Measurements from ENCODE around the gene GON4L. TPM values are rescaled to one million over a fixed set of nuclear protein-coding genes. Genes with fewer than 3 reads are reported as not detected.
"Not testable (repeated sequence)": the region's sequence is repeated elsewhere in the genome, so short reads cannot be mapped to it uniquely, and the experiment has no call there.

GON4L gene
- total RNA-seq, 4 donors from 2014 or later = 17.2 to 36.1 (median 19.9) TPM

- Histone ChIP-seq H3K4me1 (no peaks in the 10 kb centered on the region), H3K27me3 (no peaks in the 10 kb centered on the region), H3K4me3 (no peak overlapping the region), H3K27ac (no peak overlapping the region), H3K9me3 (no peaks in the 10 kb centered on the region), H3K36me3 (peaks cover 3 to 35% of the 10 kb centered on the region in 2 donors)
- DNase-seq = no peak
- ATAC-seq = no peak
- TF ChIP-seq CTCF (IDR thresholded peaks at IDR 0.05 in 4 of 5, conservative IDR thresholded peaks at IDR 0.05 in 1 of 5) (no peak), POLR2A (IDR thresholded peaks at IDR 0.05) (no peak)
- intact Hi-C loops (cut with DNase I; ENCODE audit: low total_unique reads) = no loop called here
- in situ Hi-C loops (cut with MboI; ENCODE audit: low sequenced_read_pairs in 4 of 4) = no loop called here
Observed at GRCh38 chr1:155812878-155813277, 44.1 kb downstream of the GON4L start.

DNA sequence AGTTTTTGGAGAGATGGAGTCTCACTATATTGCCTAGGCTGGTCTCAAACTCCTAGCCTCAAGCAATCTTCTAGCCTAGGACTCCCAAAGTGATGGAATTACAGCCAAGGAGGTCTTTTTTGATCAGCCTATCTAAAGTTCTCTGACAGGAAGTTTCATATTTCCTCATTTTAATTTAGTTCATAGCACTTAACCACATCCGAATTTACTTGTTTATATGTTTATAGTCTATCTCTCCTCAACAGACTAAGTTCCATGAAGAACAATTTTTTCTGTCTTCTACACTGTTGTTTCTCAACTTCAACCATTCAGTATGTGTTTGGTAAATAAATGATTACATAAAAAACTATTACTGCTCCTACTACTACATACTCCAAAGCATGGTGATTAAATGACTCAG is 47.9 kb downstream of the GON4L start:
- H3K4me3 ChIP-seq = no peak overlapping the region
- no peak for DNase-seq
- no peak overlapping the region for H3K27ac ChIP-seq
- no peaks in the 10 kb centered on the region for H3K4me1 ChIP-seq
- intact Hi-C loops (cut with DNase I; ENCODE audit: low total_unique reads) = no loop called here
- TF ChIP-seq CTCF (IDR thresholded peaks at IDR 0.05 in 4 of 5, conservative IDR thresholded peaks at IDR 0.05 in 1 of 5) (no peak), POLR2A (IDR thresholded peaks at IDR 0.05) (no peak)
- no peaks in the 10 kb centered on the region for H3K27me3 ChIP-seq
- in situ Hi-C loops (cut with MboI; ENCODE audit: low sequenced_read_pairs in 4 of 4) = no loop called here
- peaks cover 3 to 38% of the 10 kb centered on the region in 2 donors for H3K36me3 ChIP-seq
- no peak for ATAC-seq
- no peaks in the 10 kb centered on the region for H3K9me3 ChIP-seq

GRCh38 chr1:155801149-155801548 is 55.9 kb downstream of the GON4L start:
- H3K27me3 ChIP-seq = no peaks in the 10 kb centered on the region
- no peak for DNase-seq
- TF ChIP-seq POLR2A (IDR thresholded peaks at IDR 0.05) = no peak
- TF ChIP-seq CTCF (IDR thresholded peaks at IDR 0.05 in 4 of 5, conservative IDR thresholded peaks at IDR 0.05 in 1 of 5) = no peak
- no peak overlapping the region for H3K4me3 ChIP-seq
- in situ Hi-C loops (cut with MboI; ENCODE audit: low sequenced_read_pairs in 4 of 4) (no loop called here), intact Hi-C loops (cut with DNase I; ENCODE audit: low total_unique reads) (no loop called here)
- no peaks in the 10 kb centered on the region for H3K4me1 ChIP-seq
- ATAC-seq = no peak
- no peak overlapping the region for H3K27ac ChIP-seq
- no peaks in the 10 kb centered on the region for H3K9me3 ChIP-seq
- peaks cover 0 to 41% of the 10 kb centered on the region in 2 donors for H3K36me3 ChIP-seq

- H3K4me3 ChIP-seq; H3K27me3 ChIP-seq; intact Hi-C loops (cut with DNase I; ENCODE audit: low total_unique reads); H3K4me1 ChIP-seq; ATAC-seq; DNase-seq; H3K9me3 ChIP-seq; in situ Hi-C loops (cut with MboI; ENCODE audit: low sequenced_read_pairs in 4 of 4); H3K27ac ChIP-seq: not testable (repeated sequence)
- H3K36me3 ChIP-seq = peaks cover 0 to 57% of the 10 kb centered on the region in 2 donors
Observed at GRCh38 chr1:155795618-155796017, 61.4 kb downstream of the GON4L start.

- ATAC-seq = no peak
- in situ Hi-C loops (cut with MboI; ENCODE audit: low sequenced_read_pairs in 4 of 4) (no loop called here), intact Hi-C loops (cut with DNase I; ENCODE audit: low total_unique reads) (no loop called here)
- no peak for DNase-seq
- Histone ChIP-seq H3K4me3 (no peak overlapping the region), H3K9me3 (no peaks in the 10 kb centered on the region), H3K36me3 (peaks cover 0 to 54% of the 10 kb centered on the region in 2 donors), H3K27me3 (no peaks in the 10 kb centered on the region), H3K4me1 (no peaks in the 10 kb centered on the region), H3K27ac (no peak overlapping the region)
- TF ChIP-seq CTCF (IDR thresholded peaks at IDR 0.05 in 4 of 5, conservative IDR thresholded peaks at IDR 0.05 in 1 of 5) = no peak
- no peak for TF ChIP-seq POLR2A (IDR thresholded peaks at IDR 0.05)
Observed at GRCh38 chr1:155794605-155795245, 62.3 kb downstream of the GON4L start.
